Right atrium auricular region (tissue), 2 donors: Measurements from ENCODE around the gene PSENEN. TPM values are rescaled to one million over a fixed set of nuclear protein-coding genes. Genes with fewer than 3 reads are reported as not detected.

Experiments
- DNase-seq: peaks from one replicate; pipeline ENCODE4 v3.0.0-alpha.2; 2019; ENCODE audit warnings: low spot score
- H3K27ac ChIP-seq, 2 donors: fragments of 200-600 bp; sonication (generic); 1 replicate in 1 of 2; 2 replicates in 1 of 2; pipeline ENCODE4 v1.5.1; 2016 to 2019
- H3K27me3 ChIP-seq, 2 donors: fragments of 200-600 bp; sonication (generic); one replicate each; pipeline versions ENCODE4 v1.5.1 to v1.6.0; 2017 to 2019
- H3K36me3 ChIP-seq: fragments of 200-600 bp; sonication (generic); one replicate; pipeline ENCODE4 v1.5.1; 2016
- H3K4me1 ChIP-seq, 2 donors: fragments of 200-600 bp; sonication (generic); one replicate each; pipeline versions ENCODE4 v1.5.1 to v1.6.0; 2017 to 2019
- H3K4me3 ChIP-seq, 2 donors: fragments of 200-600 bp; sonication (generic); 1 replicate in 1 of 2; 2 replicates in 1 of 2; pipeline ENCODE4 v1.5.1; 2017 to 2019; ENCODE audit warnings: mild to moderate bottlenecking in 1 of 2, moderate library complexity in 1 of 2
- H3K9me3 ChIP-seq, 2 donors: fragments of 200-600 bp; sonication (generic); one replicate each; pipeline ENCODE4 v1.5.1; 2019
- CTCF ChIP-seq, 2 donors: fragments of 200-600 bp; sonication (generic); IDR thresholded peaks; one replicate each; pipeline ENCODE4 v1.5.1; 2019; ENCODE audit warnings: antibody characterized with exemption in 2 of 2
- total RNA-seq, 2 donors: library from RNA; depleted of rRNA; stranded (reverse); fragments of >200 nt; gene quantifications; one replicate each; pipeline ENCODE4 v1.1.0, GENCODE V29; 2016

PSENEN gene
- total RNA-seq, 2 donors from 2014 or later = 26.1 to 35.0 TPM

- Histone ChIP-seq H3K9me3 (no peaks in the 10 kb centered on the region), H3K36me3 (no peaks in the 10 kb centered on the region), H3K4me3 (no peak within 1 kb of the TSS), H3K27me3 (no peaks in the 10 kb centered on the region), H3K4me1 (peaks cover 0 to 6% of the 10 kb centered on the region in 2 donors), H3K27ac (no peak within 1 kb of the TSS)
- no peak for TF ChIP-seq CTCF (IDR thresholded peaks at IDR 0.05)
- DNase-seq = no peak
Measured at GRCh38 chr19:35704218-35704617, 41.2 kb upstream of the PSENEN start, which contains the start of gene ZBTB32. Gene ZBTB32 (plus strand): TSS chr19:35704558. CDS start chr19:35714627, 10,069 bp downstream.

- Histone ChIP-seq H3K27ac (no peak overlapping the region), H3K4me1 (no peaks in the 10 kb centered on the region), H3K4me3 (no peak overlapping the region), H3K36me3 (no peaks in the 10 kb centered on the region), H3K9me3 (no peaks in the 10 kb centered on the region), H3K27me3 (no peaks in the 10 kb centered on the region)
- no peak for TF ChIP-seq CTCF (IDR thresholded peaks at IDR 0.05)
- DNase-seq = no peak
Measured at GRCh38 chr19:35708391-35708790, 37.1 kb upstream of the PSENEN start.

DNA sequence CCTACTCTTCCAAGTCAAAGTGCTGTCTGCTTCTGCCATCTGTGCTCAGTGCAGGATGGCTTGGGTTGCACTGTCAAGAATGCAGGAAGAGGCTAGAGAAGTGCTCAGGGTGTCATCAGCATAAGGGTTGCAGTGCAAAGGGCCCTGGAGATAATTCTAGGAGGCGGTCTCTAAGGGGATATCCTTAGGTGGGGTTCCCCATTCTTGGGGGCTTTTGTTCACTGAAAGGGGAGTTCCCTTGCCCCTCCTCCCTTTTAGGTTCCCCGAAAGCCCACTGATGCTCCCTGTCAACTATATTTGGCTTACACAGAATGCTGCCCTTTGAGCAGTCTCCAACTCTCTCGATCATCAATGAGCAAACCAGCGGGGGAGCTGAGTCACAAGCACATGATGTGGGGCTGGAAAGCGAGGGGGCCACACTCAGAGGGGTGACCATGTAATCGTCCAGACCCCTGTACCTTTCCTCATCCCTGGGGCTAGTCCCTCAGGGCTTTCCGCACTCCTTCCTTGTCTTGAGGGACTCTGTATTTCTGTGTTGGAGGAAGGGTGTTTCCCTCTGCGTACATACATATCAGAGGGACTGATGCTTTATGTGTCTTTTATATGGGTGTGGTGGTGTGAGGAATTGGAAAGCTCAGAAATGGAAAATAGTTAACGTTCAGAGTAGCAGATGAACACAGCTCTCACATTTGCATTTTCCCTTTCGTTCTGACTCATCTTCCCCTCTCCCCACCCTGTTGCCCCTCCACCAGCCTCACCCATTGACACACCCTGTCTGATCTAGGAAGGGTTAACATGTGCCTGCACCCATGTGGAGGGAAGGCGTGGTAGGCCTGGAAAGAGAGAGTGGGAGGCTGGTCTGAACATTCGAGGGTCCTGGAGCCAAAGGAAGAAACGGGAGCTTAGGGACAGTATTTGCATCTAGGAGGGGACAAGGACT, 34.4 kb upstream of the PSENEN start:
- no peak for TF ChIP-seq CTCF (IDR thresholded peaks at IDR 0.05)
- no peaks in the 10 kb centered on the region for H3K27me3 ChIP-seq
- H3K36me3 ChIP-seq = no peaks in the 10 kb centered on the region
- no peak for DNase-seq
- H3K9me3 ChIP-seq = no peaks in the 10 kb centered on the region
- peaks cover 0 to 8% of the 10 kb centered on the region in 2 donors for H3K4me1 ChIP-seq
- H3K27ac ChIP-seq = no peak overlapping the region
- no peak overlapping the region for H3K4me3 ChIP-seq

DNA sequence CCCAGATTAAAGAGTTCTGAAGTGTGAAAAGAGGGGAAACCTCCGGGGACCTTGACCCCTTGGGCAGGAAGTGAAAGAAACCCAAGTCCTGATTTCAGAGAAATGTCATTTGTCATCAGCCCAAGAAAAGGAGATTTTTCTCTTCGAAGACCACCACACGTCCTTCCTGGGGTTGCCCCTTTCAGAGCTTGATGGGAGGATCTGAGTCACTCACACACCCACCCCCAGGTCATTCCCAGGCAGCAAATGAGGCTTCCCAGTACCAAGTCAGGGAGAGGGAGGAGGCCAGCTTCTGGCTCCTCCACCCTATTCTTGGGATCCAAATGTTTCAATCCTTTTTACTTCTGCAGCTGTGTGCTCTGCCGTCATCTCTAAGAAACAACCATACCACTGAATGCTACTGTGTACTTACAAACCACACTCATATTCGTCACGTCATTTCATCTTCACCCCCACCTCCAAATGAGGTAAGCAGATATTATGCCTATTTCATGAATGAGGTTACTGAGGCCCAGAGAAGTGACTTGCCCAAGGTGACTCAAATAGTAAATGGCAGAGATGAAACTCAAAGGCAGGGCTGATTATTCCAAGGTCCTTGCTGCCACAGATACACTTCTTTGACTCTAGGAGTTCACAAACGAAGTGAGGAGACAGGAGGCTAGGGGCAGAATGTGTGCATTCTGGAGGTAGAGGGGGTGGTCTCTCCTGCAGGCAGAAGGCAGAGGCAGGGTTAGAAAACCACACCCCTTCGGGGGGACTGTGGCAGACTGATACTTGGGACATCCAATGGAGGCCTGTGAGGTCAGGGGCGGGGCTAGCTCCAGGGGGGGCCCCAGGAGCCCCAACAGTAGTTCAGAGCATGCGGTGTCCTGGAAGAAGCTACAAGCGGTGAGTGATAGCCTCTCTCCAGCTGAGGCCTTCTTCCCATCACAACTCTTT, 32.6 kb upstream of the PSENEN start:
- H3K9me3 ChIP-seq = no peaks in the 10 kb centered on the region
- no peaks in the 10 kb centered on the region for H3K36me3 ChIP-seq
- peaks cover 0 to 13% of the 10 kb centered on the region in 2 donors for H3K4me1 ChIP-seq
- H3K27ac ChIP-seq = no peak overlapping the region
- no peaks in the 10 kb centered on the region for H3K27me3 ChIP-seq
- TF ChIP-seq CTCF (IDR thresholded peaks at IDR 0.05) = no peak
- H3K4me3 ChIP-seq = no peak overlapping the region
- no peak for DNase-seq

DNA sequence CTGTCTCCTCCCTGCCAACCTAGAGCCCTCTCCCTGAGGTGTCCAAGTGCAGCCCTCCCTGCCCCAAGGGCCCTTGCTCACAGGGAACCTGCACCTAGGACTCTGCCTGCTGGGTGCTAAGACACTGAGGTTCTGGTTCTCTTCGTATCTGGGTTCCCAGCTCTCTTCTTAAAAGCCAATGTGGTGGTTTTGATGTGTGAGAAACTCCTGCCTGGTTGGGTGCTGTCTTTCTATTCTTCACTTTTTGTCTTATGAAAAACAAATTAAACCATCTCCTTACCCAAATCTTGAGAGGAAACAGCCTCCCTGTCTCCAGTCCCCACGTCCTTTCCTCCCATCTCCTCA, 32.0 kb upstream of the PSENEN start:
- H3K4me1 ChIP-seq = peaks cover 0 to 13% of the 10 kb centered on the region in 2 donors
- H3K4me3 ChIP-seq = no peak overlapping the region
- no peak overlapping the region for H3K27ac ChIP-seq
- no peaks in the 10 kb centered on the region for H3K36me3 ChIP-seq
- no peaks in the 10 kb centered on the region for H3K9me3 ChIP-seq
- DNase-seq = no peak
- no peak for TF ChIP-seq CTCF (IDR thresholded peaks at IDR 0.05)
- no peaks in the 10 kb centered on the region for H3K27me3 ChIP-seq
